Tibial artery (tissue), 4 donors: ENCODE data around the gene CXCL6.
A peak's percentile ranks its signal among the peaks of the same experiment; 100 is the strongest.

Experiments used
- DNase-seq, 2 donors: peaks; one replicate each; pipeline ENCODE4 v3.0.0-alpha.2; 2019
- H3K27ac ChIP-seq, 2 donors: fragments of 200-600 bp; sonication (generic) in 1 of 2; 1 replicate in 1 of 2; 2 replicates in 1 of 2; pipeline ENCODE4 v1.5.1; 2018 to 2019; ENCODE audit warnings: mild to moderate bottlenecking in 1 of 2
- H3K27me3 ChIP-seq, 2 donors: fragments of 200-600 bp; sonication (generic) in 1 of 2; one replicate each; pipeline versions ENCODE4 v1.5.1 to v1.6.0; 2016 to 2019
- H3K36me3 ChIP-seq, 3 donors: fragments of 200-600 bp; sonication (generic) in 2 of 3; one replicate each; pipeline ENCODE4 v1.5.1; 2016 to 2019; ENCODE audit warnings: mild to moderate bottlenecking in 2 of 3
- H3K4me1 ChIP-seq, 4 donors: fragments of 200-600 bp; sonication (generic) in 2 of 4; 1 replicate in 3 of 4; 2 replicates in 1 of 4; pipeline ENCODE4 v1.5.1; 2016 to 2019
- H3K4me3 ChIP-seq, 2 donors: fragments of 200-600 bp; sonication (generic) in 1 of 2; 1 replicate in 1 of 2; 2 replicates in 1 of 2; pipeline ENCODE4 v1.5.1; 2018 to 2019; ENCODE audit warnings: mild to moderate bottlenecking in 2 of 2
- H3K9me3 ChIP-seq, 3 donors: fragments of 200-600 bp; sonication (generic) in 1 of 3; one replicate each; pipeline ENCODE4 v1.5.1; 2016 to 2019
- CTCF ChIP-seq, 2 experiments: fragments of 200-600 bp in 1 of 2; fragments of 450-650 bp in 1 of 2; IDR thresholded peaks; one replicate each; pipeline ENCODE4 v1.5.1; 2017 to 2019; ENCODE audit warnings: antibody characterized with exemption in 2 of 2, mild to moderate bottlenecking in 1 of 2, moderate library complexity in 1 of 2
- intact Hi-C: fragments of 100-400 bp; cut with DNase I; formaldehyde crosslinking; loops from one replicate; pipeline ENCODE4 v1.15.0; 2023; ENCODE audit warnings: low total_unique reads

Gene CXCL6

DNA sequence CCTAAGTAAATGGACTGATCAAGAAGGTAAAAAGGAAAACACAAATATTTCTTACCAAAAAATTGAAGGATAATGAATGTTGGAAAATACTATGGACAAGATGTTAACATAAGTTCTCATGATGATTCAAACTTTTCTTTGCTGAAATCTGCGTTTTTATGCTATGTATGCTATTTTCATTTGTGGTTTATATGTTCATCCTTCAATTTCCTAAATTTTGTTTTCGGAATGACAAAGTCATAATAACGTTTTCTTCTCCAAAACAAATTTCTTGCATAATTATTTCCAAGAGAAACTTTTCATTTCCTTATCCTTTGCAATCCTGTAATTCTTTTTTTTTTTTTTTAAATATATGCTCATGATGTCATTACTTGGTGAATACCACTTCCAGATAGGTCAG, 24.4 kb downstream of the CXCL6 start:
- intact Hi-C loops = no loop called here
- peaks cover 0 to 27% (median 4%) of the 10 kb centered on the region in 4 donors for H3K4me1 ChIP-seq
- no peaks in the 10 kb centered on the region for H3K27me3 ChIP-seq

DNA sequence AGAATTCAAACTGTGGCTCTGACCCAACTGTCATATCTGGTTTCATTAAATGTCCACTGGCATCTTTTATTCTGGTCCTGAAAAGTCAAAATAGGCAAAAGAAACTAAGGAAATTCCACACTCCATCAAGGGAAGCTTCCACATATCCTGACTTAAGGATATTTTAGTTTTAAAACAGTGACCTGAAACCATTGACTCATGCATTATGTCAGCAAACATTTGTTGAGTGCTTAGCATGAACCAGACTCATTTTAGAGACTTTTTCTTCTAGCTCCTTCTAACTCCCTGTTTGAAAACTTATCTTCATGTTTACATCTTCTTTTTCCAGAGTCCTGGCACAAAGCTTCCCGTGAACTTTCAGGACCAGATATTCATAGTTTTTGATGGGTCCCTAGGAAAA, 25.8 kb downstream of the CXCL6 start:
- Histone ChIP-seq H3K27me3 (no peaks in the 10 kb centered on the region), H3K9me3 (no peaks in the 10 kb centered on the region), H3K4me3 (no peak overlapping the region), H3K27ac (no peak overlapping the region), H3K36me3 (no peaks in the 10 kb centered on the region), H3K4me1 (peaks cover 0 to 16% (median 0%) of the 10 kb centered on the region in 4 donors)
- DNase-seq = no peak
- no peak for TF ChIP-seq CTCF (IDR thresholded peaks at IDR 0.05)
- intact Hi-C loops = no loop called here

More for the DNA sequence above, 24.4 kb downstream of the CXCL6 start:
- Histone ChIP-seq H3K36me3 (no peaks in the 10 kb centered on the region), H3K27ac (no peak overlapping the region), H3K9me3 (no peaks in the 10 kb centered on the region), H3K4me3 (no peak overlapping the region)
- TF ChIP-seq CTCF (IDR thresholded peaks at IDR 0.05) = no peak
- no peak for DNase-seq

- no peaks in the 10 kb centered on the region for H3K9me3 ChIP-seq
- H3K4me1 ChIP-seq = peaks cover 0 to 15% (median 5%) of the 10 kb centered on the region in 4 donors
- no peak overlapping the region for H3K4me3 ChIP-seq
- TF ChIP-seq CTCF (IDR thresholded peaks at IDR 0.05) = peak in 1 of 2 experiments; percentile 20
- peaks cover 0 to 4% of the 10 kb centered on the region in 2 donors for H3K27me3 ChIP-seq
- DNase-seq = no peak
- no peaks in the 10 kb centered on the region for H3K36me3 ChIP-seq
- intact Hi-C loops = no loop called here
- H3K27ac ChIP-seq = no peak overlapping the region
These were observed 27.9 kb downstream of the CXCL6 start for GRCh38 chr4:73864365-73864764.

GRCh38 chr4:73864961-73865360, 28.5 kb downstream of the CXCL6 start:
- H3K9me3 ChIP-seq = no peaks in the 10 kb centered on the region
- no peaks in the 10 kb centered on the region for H3K36me3 ChIP-seq
- peaks cover 0 to 15% (median 10%) of the 10 kb centered on the region in 4 donors for H3K4me1 ChIP-seq
- no peak for TF ChIP-seq CTCF (IDR thresholded peaks at IDR 0.05)
- no peak for DNase-seq
- intact Hi-C loops = no loop called here
- no peak overlapping the region for H3K4me3 ChIP-seq
- H3K27ac ChIP-seq = no peak overlapping the region
- peaks cover 0 to 9% of the 10 kb centered on the region in 2 donors for H3K27me3 ChIP-seq

GRCh38 chr4:73865431-73866096, 29.1 kb downstream of the CXCL6 start:
- DNase-seq = no peak
- H3K27me3 ChIP-seq = peaks cover 0 to 9% of the 10 kb centered on the region in 2 donors
- no peaks in the 10 kb centered on the region for H3K36me3 ChIP-seq
- peaks cover 0 to 14% (median 10%) of the 10 kb centered on the region in 4 donors for H3K4me1 ChIP-seq
- no peak overlapping the region for H3K4me3 ChIP-seq
- no peaks in the 10 kb centered on the region for H3K9me3 ChIP-seq
- no peak overlapping the region for H3K27ac ChIP-seq
- intact Hi-C loops = no loop called here
- TF ChIP-seq CTCF (IDR thresholded peaks at IDR 0.05) = no peak
